ENCODE results near the gene MAN1A2. TPM values are rescaled to one million over a fixed set of nuclear protein-coding genes. Genes with fewer than 3 reads are reported as not detected.
"Not testable (repeated sequence)": the region's sequence is repeated elsewhere in the genome, so short reads cannot be mapped to it uniquely, and the experiment has no call there.

The MAN1A2 gene
- total and polyA plus RNA-seq, 10 of the 15 experiments (the other 5 are each of a cell fraction or from before 2014, with no cell fraction given): 2.8 to 23.6 (median 16.0) TPM

GRCh38 chr1:117473063-117473462 lies 105.8 kb downstream of the MAN1A2 start:
- H3K9ac ChIP-seq (ENCODE audit: control insufficient read depth, insufficient read depth, low read length): no peak overlapping the region
- RAD21 ChIA-PET (ENCODE audit: unreplicated experiment): no interaction called here
- H3K27ac ChIP-seq (ENCODE audit: control insufficient read depth, insufficient read depth): no peak overlapping the region
- H3K27me3 ChIP-seq (replicated peaks in 1 of 2; ENCODE audit: control insufficient read depth in 2 of 2, insufficient read depth in 2 of 2, low read length in 1 of 2): no peaks in the 10 kb centered on the region
- H3K79me2 ChIP-seq (ENCODE audit: control insufficient read depth, insufficient read depth, low read length): no peaks in the 10 kb centered on the region
- no peaks in the 10 kb centered on the region for H4K20me1 ChIP-seq (ENCODE audit: control insufficient read depth, insufficient read depth)
- no peak overlapping the region for H3K4me2 ChIP-seq (ENCODE audit: control insufficient read depth, insufficient read depth)
- intact Hi-C loops (cut with micrococcal nuclease; ENCODE audit: unreplicated experiment): no loop called here
- DNase-seq (ENCODE audit: low read depth, low spot score): no peak
- FAIRE-seq: no peak
- POLR2A ChIA-PET: no interaction called here
- SMC1A ChIA-PET (ENCODE audit: uncharacterized antibody, unreplicated experiment): interaction anchor here (0.8 to 1.3 kb wide), 2 partner anchors 8 to 14 kb away, joined by 3 read pairs; no protein-coding TSS in a partner anchor
- CTCF ChIA-PET: interaction anchor here (1.9 kb wide), 1 partner anchor 14 kb away, joined by 6 read pairs; no protein-coding TSS in a partner anchor
- H3K36me3 ChIP-seq (ENCODE audit: control insufficient read depth in 2 of 2, insufficient read depth in 2 of 2, low read length in 1 of 2): no peaks in the 10 kb centered on the region
- ATAC-seq: no peak
- H2AFZ ChIP-seq (ENCODE audit: control insufficient read depth, low read depth, low read length): no peak overlapping the region
- in situ Hi-C loops (cut with MboI): no loop called here
- BruUV-seq (replicated peaks): no TSS peak
- H3K9me3 ChIP-seq (replicated peaks; ENCODE audit: control insufficient read depth, insufficient read depth, low read length): peaks cover 1% of the 10 kb centered on the region; the same call in 1 of the 3 replicates
- TF ChIP-seq JUNB (IDR thresholded peaks at IDR 0.05): no peak
- no peak for TF ChIP-seq SIN3A (IDR thresholded peaks at IDR 0.05; ENCODE audit: low read depth, low read length)
- no peak for TF ChIP-seq SPI1 (IDR thresholded peaks at IDR 0.05; ENCODE audit: borderline replicate concordance, insufficient read depth, low read depth, low read length)
- TF ChIP-seq NKRF (conservative IDR thresholded peaks at IDR 0.05): no peak
- no peak for TF ChIP-seq RELA (IDR thresholded peaks at IDR 0.05; ENCODE audit: borderline replicate concordance, partially characterized antibody)
- TF ChIP-seq CTCF (IDR thresholded peaks at IDR 0.05 in 2 of 3, conservative IDR thresholded peaks at IDR 0.05 in 1 of 3; ENCODE audit: control insufficient read depth in 2 of 3, extremely low read depth in 1 of 3, insufficient read depth in 1 of 3, low read depth in 3 of 3, low read length in 3 of 3): no peak
- no peak for TF ChIP-seq RFX5 (IDR thresholded peaks at IDR 0.05; ENCODE audit: low read depth, low read length)
- no peak for TF ChIP-seq POU2F2 (IDR thresholded peaks at IDR 0.05; ENCODE audit: borderline replicate concordance, low read depth, low read length)
- TF ChIP-seq BCLAF1 (IDR thresholded peaks at IDR 0.05): no peak
- TF ChIP-seq POLR2A (IDR thresholded peaks at IDR 0.05; ENCODE audit: low read depth, low read length): no peak
- no peak for TF ChIP-seq RAD21 (IDR thresholded peaks at IDR 0.05; ENCODE audit: insufficient read depth, low read depth, low read length)
- no peaks in the 10 kb centered on the region for H3K4me1 ChIP-seq (ENCODE audit: control insufficient read depth, insufficient read depth, low read length)
- H3K4me3 ChIP-seq: no peak overlapping the region

GRCh38 chr1:117475495-117475894 lies 108.2 kb downstream of the MAN1A2 start:
- H3K9me3 ChIP-seq (replicated peaks; ENCODE audit: control insufficient read depth, insufficient read depth, low read length); intact Hi-C loops (cut with micrococcal nuclease; ENCODE audit: unreplicated experiment); H3K4me2 ChIP-seq (ENCODE audit: control insufficient read depth, insufficient read depth); H2AFZ ChIP-seq (ENCODE audit: control insufficient read depth, low read depth, low read length); BruUV-seq (replicated peaks); H3K79me2 ChIP-seq (ENCODE audit: control insufficient read depth, insufficient read depth, low read length); FAIRE-seq; SMC1A ChIA-PET (ENCODE audit: uncharacterized antibody, unreplicated experiment); ATAC-seq; RAD21 ChIA-PET (ENCODE audit: unreplicated experiment); H3K9ac ChIP-seq (ENCODE audit: control insufficient read depth, insufficient read depth, low read length); CTCF ChIA-PET; H3K27ac ChIP-seq (ENCODE audit: control insufficient read depth, insufficient read depth); H3K4me1 ChIP-seq (ENCODE audit: control insufficient read depth, insufficient read depth, low read length); DNase-seq (ENCODE audit: low read depth, low spot score); H3K4me3 ChIP-seq; H4K20me1 ChIP-seq (ENCODE audit: control insufficient read depth, insufficient read depth); H3K36me3 ChIP-seq (ENCODE audit: control insufficient read depth in 2 of 2, insufficient read depth in 2 of 2, low read length in 1 of 2); H3K27me3 ChIP-seq (replicated peaks in 1 of 2; ENCODE audit: control insufficient read depth in 2 of 2, insufficient read depth in 2 of 2, low read length in 1 of 2); in situ Hi-C loops (cut with MboI); POLR2A ChIA-PET: not testable (repeated sequence)
- 100% methylated on average over 2 of the region's 2 CpGs for WGBS (ENCODE audit: insufficient coverage, insufficient replicate concordance, low lambda C conversion rate, missing lambda C conversion rate)
